SK-N-SH treated with all-trans-retinoic acid at 6 μM for 48 hours (cell line): ENCODE data around the gene DNM1L.
"Not testable (repeated sequence)": the region's sequence is repeated elsewhere in the genome, so short reads cannot be mapped to it uniquely, and the experiment has no call there.

Experiments used
- ATAC-seq: fragments of 200-7000 bp; cut with Tn5 transposase; 3 replicates; pipeline ENCODE4 v1.9.1; 2020; ENCODE audit warnings: mild to moderate bottlenecking, moderate library complexity
- ARNTL ChIP-seq: fragments of 450-650 bp; formaldehyde crosslinking; IDR thresholded peaks from 2 replicates; pipeline ENCODE4 v1.5.0; 2020; ENCODE audit warnings: low read depth, mild to moderate bottlenecking, moderate library complexity, borderline replicate concordance
- BACH2 ChIP-seq: fragments of 250-450 bp; sonication (Bioruptor Pico); IDR thresholded peaks from 2 replicates; pipeline ENCODE4 v1.9.0; 2021; ENCODE audit warnings: mild to moderate bottlenecking, borderline replicate concordance
- CSDC2 ChIP-seq: fragments of 250-450 bp; sonication (Bioruptor Pico); IDR thresholded peaks from 2 replicates; pipeline ENCODE4 v1.5.0; 2020; ENCODE audit warnings: mild to moderate bottlenecking, moderate library complexity
- ESRRG ChIP-seq: fragments of 250-450 bp; sonication (Bioruptor Pico); IDR thresholded peaks from 2 replicates; pipeline ENCODE4 v1.6.1; 2021; ENCODE audit warnings: mild to moderate bottlenecking
- GLIS3 ChIP-seq: fragments of 250-450 bp; sonication (Bioruptor Pico); IDR thresholded peaks from 2 replicates; pipeline ENCODE4 v1.5.0; 2020; ENCODE audit warnings: mild to moderate bottlenecking, moderate library complexity
- ISL1 ChIP-seq: fragments of 250-450 bp; sonication (Bioruptor Pico); IDR thresholded peaks from 2 replicates; pipeline ENCODE4 v2.1.2; 2022; ENCODE audit warnings: mild to moderate bottlenecking, moderate library complexity
- OSR1 ChIP-seq: fragments of 250-450 bp; sonication (Bioruptor Pico); IDR thresholded peaks from 2 replicates; pipeline ENCODE4 v1.8.0; 2022; ENCODE audit warnings: moderate library complexity, mild to moderate bottlenecking, inconsistent platforms
- PATZ1 ChIP-seq: fragments of 250-450 bp; sonication (Bioruptor Pico); IDR thresholded peaks from 2 replicates; pipeline ENCODE4 v1.8.0; 2020; ENCODE audit warnings: mild to moderate bottlenecking, moderate library complexity, borderline replicate concordance
- POU6F1 ChIP-seq: fragments of 250-450 bp; sonication (Bioruptor Pico); IDR thresholded peaks from 2 replicates; pipeline ENCODE4 v1.8.0; 2021; ENCODE audit warnings: low read depth, mild to moderate bottlenecking, moderate library complexity, borderline replicate concordance
- PPARA ChIP-seq: fragments of 250-450 bp; sonication (Bioruptor Pico); IDR thresholded peaks from 2 replicates; pipeline ENCODE4 v1.5.0; 2020; ENCODE audit warnings: mild to moderate bottlenecking, borderline replicate concordance
- RARB ChIP-seq: fragments of 250-450 bp; sonication (Bioruptor Pico); IDR thresholded peaks from 2 replicates; pipeline ENCODE4 v1.8.0; 2021; ENCODE audit warnings: mild to moderate bottlenecking, moderate library complexity
- SNAI2 ChIP-seq: fragments of 250-450 bp; sonication (Bioruptor Pico); IDR thresholded peaks from 2 replicates; pipeline ENCODE4 v1.5.0; 2020; ENCODE audit warnings: mild to moderate bottlenecking, moderate library complexity
- TCF4 ChIP-seq: fragments of 250-450 bp; sonication (Bioruptor Pico); IDR thresholded peaks from 2 replicates; pipeline ENCODE4 v1.8.0; 2021; ENCODE audit warnings: mild to moderate bottlenecking, moderate library complexity, borderline replicate concordance
- TOX ChIP-seq: fragments of 250-450 bp; sonication (Bioruptor Pico); IDR thresholded peaks from 2 replicates; pipeline ENCODE4 v1.8.0; 2021; ENCODE audit warnings: mild to moderate bottlenecking, moderate library complexity, borderline replicate concordance
- TSHZ2 ChIP-seq: fragments of 250-450 bp; sonication (Bioruptor Pico); IDR thresholded peaks from 2 replicates; pipeline ENCODE4 v1.5.0; 2020; ENCODE audit warnings: mild to moderate bottlenecking, moderate library complexity
- ZFP3 ChIP-seq: fragments of 250-450 bp; sonication (Bioruptor Pico); IDR thresholded peaks from 2 replicates; pipeline ENCODE4 v1.5.0; 2020; ENCODE audit warnings: mild to moderate bottlenecking, moderate library complexity
- ZFP30 ChIP-seq: fragments of 450-650 bp; formaldehyde crosslinking; IDR thresholded peaks from 2 replicates; pipeline ENCODE4 v1.5.0; 2022; ENCODE audit warnings: mild to moderate bottlenecking, moderate library complexity
- ZNF565 ChIP-seq: fragments of 450-650 bp; formaldehyde crosslinking; conservative IDR thresholded peaks from 2 replicates; pipeline ENCODE4 v1.5.0; 2020; ENCODE audit warnings: low read depth, mild to moderate bottlenecking, moderate library complexity
- ZNF70 ChIP-seq: fragments of 450-650 bp; formaldehyde crosslinking; IDR thresholded peaks from 2 replicates; pipeline ENCODE4 v1.5.0; 2020; ENCODE audit warnings: mild to moderate bottlenecking, moderate library complexity
- ZNF8 ChIP-seq: fragments of 450-650 bp; formaldehyde crosslinking; IDR thresholded peaks from 2 replicates; pipeline ENCODE4 v1.5.0; 2020; ENCODE audit warnings: mild to moderate bottlenecking, moderate library complexity
- TF ChIP-seq, protein P1 (sequence below): fragments of 250-450 bp; sonication (Bioruptor Pico); IDR thresholded peaks from 2 replicates; pipeline ENCODE4 v1.5.1; 2020; ENCODE audit warnings: low read depth, mild to moderate bottlenecking, moderate library complexity

Gene DNM1L

GRCh38 chr12:32718926-32719325 lies 39.8 kb downstream of the DNM1L start:
- no peak for TF ChIP-seq TOX (CRISPR knock-in tag)
- ATAC-seq: no peak

GRCh38 chr12:32725308-32725707 lies 46.2 kb downstream of the DNM1L start:
- not testable (repeated sequence) for ATAC-seq

DNA sequence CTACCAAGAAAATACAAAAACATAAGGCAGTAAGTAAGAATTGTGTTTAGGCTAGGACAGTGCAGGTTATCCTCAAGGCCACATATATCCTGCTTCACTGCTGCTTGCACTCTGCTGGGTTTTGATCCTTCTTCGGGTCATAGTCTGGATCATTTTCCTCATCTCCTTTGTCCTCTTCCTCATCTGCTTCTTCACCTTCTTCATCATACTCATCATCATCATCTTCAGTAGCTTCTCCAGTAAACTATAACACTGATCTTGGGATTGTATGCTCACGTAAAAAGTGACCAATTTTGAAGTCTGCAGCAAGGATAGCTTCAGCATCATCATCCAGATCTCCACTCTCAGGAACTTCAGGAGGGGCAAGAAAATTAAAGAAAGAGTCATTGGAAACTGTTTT lies 47.2 kb downstream of the DNM1L start:
- no peak for TF ChIP-seq TCF4
- no peak for TF ChIP-seq CSDC2
- TF ChIP-seq GLIS3 (CRISPR knock-in tag): no peak
- no peak for TF ChIP-seq ESRRG (CRISPR knock-in tag)
- no peak for TF ChIP-seq ZFP30
- no peak for TF ChIP-seq BACH2 (CRISPR knock-in tag)
- no peak for TF ChIP-seq SNAI2 (CRISPR knock-in tag)
- no peak for TF ChIP-seq PPARA (CRISPR knock-in tag)
- TF ChIP-seq OSR1 (CRISPR knock-in tag): no peak
- TF ChIP-seq ZFP3 (CRISPR knock-in tag): no peak
- TF ChIP-seq, protein P1, sequence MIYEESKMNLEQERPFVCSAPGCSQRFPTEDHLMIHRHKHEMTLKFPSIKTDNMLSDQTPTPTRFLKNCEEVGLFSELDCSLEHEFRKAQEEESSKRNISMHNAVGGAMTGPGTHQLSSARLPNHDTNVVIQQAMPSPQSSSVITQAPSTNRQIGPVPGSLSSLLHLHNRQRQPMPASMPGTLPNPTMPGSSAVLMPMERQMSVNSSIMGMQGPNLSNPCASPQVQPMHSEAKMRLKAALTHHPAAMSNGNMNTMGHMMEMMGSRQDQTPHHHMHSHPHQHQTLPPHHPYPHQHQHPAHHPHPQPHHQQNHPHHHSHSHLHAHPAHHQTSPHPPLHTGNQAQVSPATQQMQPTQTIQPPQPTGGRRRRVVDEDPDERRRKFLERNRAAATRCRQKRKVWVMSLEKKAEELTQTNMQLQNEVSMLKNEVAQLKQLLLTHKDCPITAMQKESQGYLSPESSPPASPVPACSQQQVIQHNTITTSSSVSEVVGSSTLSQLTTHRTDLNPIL: no peak
- TF ChIP-seq TSHZ2 (CRISPR knock-in tag): no peak
- TF ChIP-seq TOX (CRISPR knock-in tag): no peak
- no peak for TF ChIP-seq PATZ1 (CRISPR knock-in tag)
- no peak for TF ChIP-seq ZNF565 (CRISPR knock-in tag)
- no peak for TF ChIP-seq ZNF8 (CRISPR knock-in tag)
- TF ChIP-seq ZNF70 (CRISPR knock-in tag): no peak
- TF ChIP-seq ARNTL (CRISPR knock-in tag): no peak
- ATAC-seq: no peak

- 0 out of 3 replicates have a peak, but pooled peaks have one; percentile 32 for ATAC-seq
- TF ChIP-seq TSHZ2 (CRISPR knock-in tag) (no peak), PPARA (CRISPR knock-in tag) (no peak), ZNF565 (CRISPR knock-in tag) (no peak), ARNTL (CRISPR knock-in tag) (no peak), RARB (CRISPR knock-in tag) (no peak), OSR1 (CRISPR knock-in tag) (no peak), SNAI2 (CRISPR knock-in tag) (no peak), TCF4 (no peak), ISL1 (no peak), ZFP3 (CRISPR knock-in tag) (no peak), CSDC2 (no peak), POU6F1 (CRISPR knock-in tag) (no peak), PATZ1 (CRISPR knock-in tag) (no peak), ZNF70 (CRISPR knock-in tag) (no peak), BACH2 (CRISPR knock-in tag) (no peak), TOX (CRISPR knock-in tag) (no peak), ZFP30 (no peak), ESRRG (CRISPR knock-in tag) (no peak)
- TF ChIP-seq, protein P1: no peak
Measured at GRCh38 chr12:32727237-32727636, 48.1 kb downstream of the DNM1L start.
